HepG2 (cell line): ENCODE results near the gene PLAC9. TPM values are rescaled to one million over a fixed set of nuclear protein-coding genes. Genes with fewer than 3 reads are reported as not detected.

Experiments
- ATAC-seq: fragments of 200-7000 bp; cut with Tn5 transposase; 3 replicates; pipeline ENCODE4 v1.9.1; 2020; ENCODE audit warnings: mild to moderate bottlenecking, moderate library complexity
- BruUV-seq: library from RNA; stranded (reverse); fragments of 400-500 nt; replicated peaks from 2 replicates; lab custom pipeline; 2021; lab: Mats Ljungman, UMichigan
- CTCF ChIA-PET: fragments of 300-600 bp; formaldehyde crosslinking; extraction: SDS; loops from one replicate; lab custom pipeline; 2021; ENCODE audit warnings: low total read pairs, inconsistent platforms, low intra/inter-chr PET ratio; lab: Yijun Ruan, JAX
- POLR2A ChIA-PET: fragments of 350-600 bp; sonication (Branson Sonifier 250); formaldehyde crosslinking; loops from one replicate; lab custom pipeline; 2020; ENCODE audit warnings: antibody characterized with exemption, inconsistent platforms; lab: Yijun Ruan, JAX
- DNase-seq: peaks from one replicate; pipeline ENCODE4 v3.0.0-alpha.2; 2015; ENCODE audit warnings: low spot score
- FAIRE-seq: peaks from 3 replicates; lab custom pipeline; 2011; peaks lifted over from hg19 to GRCh38; lab: Jason Lieb, UNC
- H2AFZ ChIP-seq: one replicate; pipeline ENCODE4 v1.6.1; 2011; ENCODE audit warnings: low read length, inconsistent platforms
- H3K27ac ChIP-seq: fragments of 300-600 bp; 3 replicates; pipeline ENCODE4 v1.8.0; 2011; ENCODE audit warnings: mixed run types, mild to moderate bottlenecking, mixed read lengths, low read length, inconsistent platforms; ENCODE audit not compliant: insufficient read depth; ENCODE audit errors: extremely low read length
- H3K27me3 ChIP-seq, 2 experiments: fragments of 200-600 bp in 1 of 2; 2 replicates in 1 of 2; 3 replicates in 1 of 2; pipeline versions ENCODE4 v1.6.0 to v1.8.0; 2011; ENCODE audit warnings: low read length in 2 of 2, mild to moderate bottlenecking in 2 of 2, moderate library complexity in 2 of 2, inconsistent platforms in 1 of 2; ENCODE audit not compliant: insufficient read depth in 2 of 2, control insufficient read depth in 1 of 2
- H3K36me3 ChIP-seq, 2 experiments: fragments of 200-600 bp in 1 of 2; replicated peaks in 1 of 2; 2 replicates in 1 of 2; 3 replicates in 1 of 2; pipeline versions ENCODE4 v1.5.1 to v1.8.0; 2011; ENCODE audit warnings: low read length in 2 of 2, inconsistent platforms in 1 of 2; ENCODE audit not compliant: insufficient read depth in 2 of 2, control insufficient read depth in 1 of 2
- H3K4me1 ChIP-seq: 2 replicates; pipeline ENCODE4 v1.5.1; 2012; ENCODE audit warnings: low read length, inconsistent platforms; ENCODE audit not compliant: insufficient read depth
- H3K4me2 ChIP-seq: 2 replicates; pipeline ENCODE4 v1.6.0; 2011; ENCODE audit warnings: low read depth, low read length, inconsistent platforms
- H3K4me3 ChIP-seq, 3 experiments: fragments of 200-600 bp in 1 of 3; sonication (generic), shearing (Covaris generic) in 1 of 3; replicated peaks in 1 of 3; 2 replicates each; pipeline ENCODE4 v1.5.1; 2011 to 2016; ENCODE audit warnings: low read length in 3 of 3, inconsistent platforms in 2 of 3, low read depth in 2 of 3, mild to moderate bottlenecking in 2 of 3, control low read depth in 1 of 3, mixed read lengths in 1 of 3; ENCODE audit not compliant: insufficient read depth in 1 of 3
- H3K79me2 ChIP-seq: one replicate; pipeline ENCODE4 v1.6.1; 2011; ENCODE audit warnings: low read length, inconsistent platforms; ENCODE audit not compliant: insufficient read depth
- H3K9ac ChIP-seq: 2 replicates; pipeline ENCODE4 v1.6.0; 2011; ENCODE audit warnings: mild to moderate bottlenecking, low read depth, low read length, inconsistent platforms; ENCODE audit not compliant: insufficient read depth
- H3K9me3 ChIP-seq: 2 replicates; pipeline ENCODE4 v1.5.1; 2012; ENCODE audit warnings: mild to moderate bottlenecking, low read length
- H4K20me1 ChIP-seq: 2 replicates; pipeline ENCODE4 v1.6.0; 2011; ENCODE audit warnings: inconsistent platforms, mild to moderate bottlenecking, low read length, moderate library complexity; ENCODE audit not compliant: insufficient read depth
- DZIP1 ChIP-seq: sonication (generic); formaldehyde crosslinking; IDR thresholded peaks from 2 replicates; pipeline ENCODE4 v1.5.0; 2020; ENCODE audit warnings: mild to moderate bottlenecking, missing genetic modification reagents
- FOSL2 ChIP-seq: sonication (generic); formaldehyde crosslinking; IDR thresholded peaks from 2 replicates; pipeline ENCODE4 v1.4.0; 2020; ENCODE audit warnings: missing genetic modification reagents
- KDM5A ChIP-seq: fragments of 200-600 bp; sonication (generic); IDR thresholded peaks from 2 replicates; pipeline ENCODE4 v1.7.0; 2018; ENCODE audit warnings: antibody characterized with exemption, mild to moderate bottlenecking, low read length, borderline replicate concordance
- YEATS4 ChIP-seq: sonication (generic); formaldehyde crosslinking; IDR thresholded peaks from 2 replicates; pipeline ENCODE4 v1.4.0; 2020; ENCODE audit warnings: missing genetic modification reagents, borderline replicate concordance
- ZNF768 ChIP-seq: sonication (generic); formaldehyde crosslinking; IDR thresholded peaks from 2 replicates; pipeline ENCODE4 v1.4.0; 2020; ENCODE audit warnings: missing genetic modification reagents
- ZSCAN25 ChIP-seq: sonication (generic); formaldehyde crosslinking; IDR thresholded peaks from 2 replicates; pipeline ENCODE4 v1.8.0; 2022; ENCODE audit warnings: mild to moderate bottlenecking, missing genetic modification reagents
- WGBS: methylation state at CpG from one replicate; pipeline ENCODE4 v1.1.6; 2017; ENCODE audit warnings: low lambda C conversion rate; 5-methylcytosine and 5-hydroxymethylcytosine counted together
- in situ Hi-C: cut with HindIII; loops from 2 replicates; pipeline ENCODE4 v1.10.0; 2017; ENCODE audit warnings: low pct_unique_long_range_greater_than_20kb; ENCODE audit not compliant: extremely low pct_ligation_motif_present
- intact Hi-C: fragments of 100-400 bp; cut with micrococcal nuclease; formaldehyde crosslinking; loops from one replicate; pipeline ENCODE4 v1.10.0; 2022; ENCODE audit not compliant: unreplicated experiment
- polyA plus RNA-seq, 8 experiments: library from polyadenylated mRNA; depleted of rRNA in 3 of 8; stranded (reverse) in 7 of 8; unstranded in 1 of 8; fragments of >200 nt; fragmentation: Illumina TruSeq in 4 of 8; extraction: Trizol in 4 of 8; gene quantifications; 2 replicates each; pipeline versions ENCODE4 v1.2.1 to v1.2.3, GENCODE V29; 2011 to 2016; ENCODE audit warnings: low read depth in 4 of 8, missing spikeins in 1 of 8, mixed read lengths in 1 of 8; ENCODE audit not compliant: insufficient read depth in 1 of 8
- total RNA-seq, 5 experiments: library from RNA; depleted of rRNA; stranded (reverse); fragments of >200 nt; fragmentation: Illumina TruSeq; extraction: Trizol; gene quantifications; 2 replicates each; pipeline ENCODE4 v1.2.3, GENCODE V29; 2016; ENCODE audit warnings: low read depth in 1 of 5
- TF ChIP-seq, protein P1 (sequence below): fragments of 450-650 bp; IDR thresholded peaks from 2 replicates; pipeline ENCODE4 v1.6.1; 2017; ENCODE audit warnings: mild to moderate bottlenecking
- TF ChIP-seq, protein P2 (sequence below): sonication (generic); formaldehyde crosslinking; IDR thresholded peaks from 2 replicates; pipeline ENCODE4 v1.8.1; 2023; ENCODE audit warnings: missing genetic modification reagents, inconsistent platforms, borderline replicate concordance

Gene PLAC9
- total and polyA plus RNA-seq, 2 of the 13 experiments (the other 11 are each of a cell fraction or from before 2014, with no cell fraction given) = not detected

- TF ChIP-seq, protein P1, sequence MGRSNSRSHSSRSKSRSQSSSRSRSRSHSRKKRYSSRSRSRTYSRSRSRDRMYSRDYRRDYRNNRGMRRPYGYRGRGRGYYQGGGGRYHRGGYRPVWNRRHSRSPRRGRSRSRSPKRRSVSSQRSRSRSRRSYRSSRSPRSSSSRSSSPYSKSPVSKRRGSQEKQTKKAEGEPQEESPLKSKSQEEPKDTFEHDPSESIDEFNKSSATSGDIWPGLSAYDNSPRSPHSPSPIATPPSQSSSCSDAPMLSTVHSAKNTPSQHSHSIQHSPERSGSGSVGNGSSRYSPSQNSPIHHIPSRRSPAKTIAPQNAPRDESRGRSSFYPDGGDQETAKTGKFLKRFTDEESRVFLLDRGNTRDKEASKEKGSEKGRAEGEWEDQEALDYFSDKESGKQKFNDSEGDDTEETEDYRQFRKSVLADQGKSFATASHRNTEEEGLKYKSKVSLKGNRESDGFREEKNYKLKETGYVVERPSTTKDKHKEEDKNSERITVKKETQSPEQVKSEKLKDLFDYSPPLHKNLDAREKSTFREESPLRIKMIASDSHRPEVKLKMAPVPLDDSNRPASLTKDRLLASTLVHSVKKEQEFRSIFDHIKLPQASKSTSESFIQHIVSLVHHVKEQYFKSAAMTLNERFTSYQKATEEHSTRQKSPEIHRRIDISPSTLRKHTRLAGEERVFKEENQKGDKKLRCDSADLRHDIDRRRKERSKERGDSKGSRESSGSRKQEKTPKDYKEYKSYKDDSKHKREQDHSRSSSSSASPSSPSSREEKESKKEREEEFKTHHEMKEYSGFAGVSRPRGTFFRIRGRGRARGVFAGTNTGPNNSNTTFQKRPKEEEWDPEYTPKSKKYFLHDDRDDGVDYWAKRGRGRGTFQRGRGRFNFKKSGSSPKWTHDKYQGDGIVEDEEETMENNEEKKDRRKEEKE = no peak
- no peak for TF ChIP-seq DZIP1 (CRISPR knock-in tag)
These were observed 5.4 kb downstream of the PLAC9 start (continued) for GRCh38 chr10:80137920-80138319.

- ATAC-seq (no peak), FAIRE-seq (no peak), DNase-seq (no peak)
- 53% methylated on average over 2 of the region's 2 CpGs for WGBS
- intact Hi-C loops = no loop called here
- no peak overlapping the region for H2AFZ ChIP-seq
- H3K27ac ChIP-seq = no peak overlapping the region
- TF ChIP-seq ZSCAN25 (CRISPR knock-in tag) = no peak
- TF ChIP-seq, protein P2, sequence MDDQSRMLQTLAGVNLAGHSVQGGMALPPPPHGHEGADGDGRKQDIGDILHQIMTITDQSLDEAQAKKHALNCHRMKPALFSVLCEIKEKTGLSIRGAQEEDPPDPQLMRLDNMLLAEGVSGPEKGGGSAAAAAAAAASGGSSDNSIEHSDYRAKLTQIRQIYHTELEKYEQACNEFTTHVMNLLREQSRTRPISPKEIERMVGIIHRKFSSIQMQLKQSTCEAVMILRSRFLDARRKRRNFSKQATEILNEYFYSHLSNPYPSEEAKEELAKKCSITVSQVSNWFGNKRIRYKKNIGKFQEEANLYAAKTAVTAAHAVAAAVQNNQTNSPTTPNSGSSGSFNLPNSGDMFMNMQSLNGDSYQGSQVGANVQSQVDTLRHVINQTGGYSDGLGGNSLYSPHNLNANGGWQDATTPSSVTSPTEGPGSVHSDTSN = no peak
- TF ChIP-seq YEATS4 (CRISPR knock-in tag) = no peak
- no peak for TF ChIP-seq ZNF768
- TF ChIP-seq KDM5A = no peak
- no peak for TF ChIP-seq FOSL2 (CRISPR knock-in tag)
- in situ Hi-C loops = no loop called here
- H3K27me3 ChIP-seq = peaks cover 4 to 11% of the 10 kb centered on the region in 2 experiments; a peak in 4 of 5 replicates
- H3K4me2 ChIP-seq = no peak overlapping the region
- H3K9ac ChIP-seq = no peak overlapping the region
- H3K4me3 ChIP-seq = no peak overlapping the region
- POLR2A ChIA-PET = no interaction called here
- peaks cover 19% of the 10 kb centered on the region for H3K4me1 ChIP-seq
- no peaks in the 10 kb centered on the region for H3K79me2 ChIP-seq
- CTCF ChIA-PET = no interaction called here
- BruUV-seq = no TSS peak
- H3K9me3 ChIP-seq = no peaks in the 10 kb centered on the region
- no peaks in the 10 kb centered on the region for H4K20me1 ChIP-seq
- H3K36me3 ChIP-seq = no peaks in the 10 kb centered on the region
These were observed 6.7 kb downstream of the PLAC9 start for GRCh38 chr10:80139265-80139664.
